Measurements from ENCODE around the gene SMOC1.

SMOC1 gene

GRCh38 chr14:70050136-70050535 lies 170.9 kb downstream of the SMOC1 start:
- DNase-seq, result no peak

- no peak for DNase-seq
Measured at GRCh38 chr14:70052990-70053389, 173.8 kb downstream of the SMOC1 start.

- DNase-seq, result no peak
Measured at GRCh38 chr14:70057519-70058136, 178.4 kb downstream of the SMOC1 start.

DNA sequence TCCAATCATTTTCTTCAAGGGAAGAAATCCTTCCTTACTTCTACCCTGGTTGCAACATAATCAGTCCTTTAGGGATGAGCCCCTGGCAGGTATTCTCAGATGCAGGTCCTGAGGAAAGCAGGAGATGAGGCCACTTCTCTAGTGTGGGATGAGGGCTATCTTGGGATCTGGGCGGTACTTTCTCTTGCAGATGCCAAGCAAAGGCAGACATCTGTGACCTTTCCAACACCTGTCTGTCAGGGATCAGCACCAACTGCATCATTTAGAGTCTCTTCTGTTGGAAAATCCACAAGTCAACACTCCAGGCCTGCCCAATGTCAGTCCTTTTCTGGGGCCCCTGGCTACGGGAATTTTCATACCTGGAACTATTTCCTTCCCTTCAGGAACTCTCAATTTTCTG lies 180.3 kb downstream of the SMOC1 start:
- no peak for DNase-seq

DNA sequence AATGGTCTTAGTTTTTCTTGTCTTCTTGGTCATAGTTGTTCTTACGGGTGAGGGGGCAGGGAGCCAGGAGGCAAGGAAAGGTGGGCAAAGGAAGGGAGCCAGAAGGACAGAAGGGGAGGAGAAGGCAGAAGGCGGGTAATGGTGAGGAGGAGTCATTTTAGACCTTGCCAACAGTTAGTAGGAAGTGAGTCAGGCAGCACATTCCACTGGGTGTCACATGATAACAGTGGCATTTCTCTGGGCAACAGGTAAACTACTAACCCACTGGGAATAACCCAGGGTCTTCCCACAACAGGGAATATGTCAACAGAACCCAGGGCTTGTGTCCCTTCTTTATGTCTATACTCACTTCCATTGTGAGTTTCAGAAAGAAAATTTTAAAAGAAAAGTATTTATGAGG lies 181.9 kb downstream of the SMOC1 start:
- DNase-seq, result no peak

DNA sequence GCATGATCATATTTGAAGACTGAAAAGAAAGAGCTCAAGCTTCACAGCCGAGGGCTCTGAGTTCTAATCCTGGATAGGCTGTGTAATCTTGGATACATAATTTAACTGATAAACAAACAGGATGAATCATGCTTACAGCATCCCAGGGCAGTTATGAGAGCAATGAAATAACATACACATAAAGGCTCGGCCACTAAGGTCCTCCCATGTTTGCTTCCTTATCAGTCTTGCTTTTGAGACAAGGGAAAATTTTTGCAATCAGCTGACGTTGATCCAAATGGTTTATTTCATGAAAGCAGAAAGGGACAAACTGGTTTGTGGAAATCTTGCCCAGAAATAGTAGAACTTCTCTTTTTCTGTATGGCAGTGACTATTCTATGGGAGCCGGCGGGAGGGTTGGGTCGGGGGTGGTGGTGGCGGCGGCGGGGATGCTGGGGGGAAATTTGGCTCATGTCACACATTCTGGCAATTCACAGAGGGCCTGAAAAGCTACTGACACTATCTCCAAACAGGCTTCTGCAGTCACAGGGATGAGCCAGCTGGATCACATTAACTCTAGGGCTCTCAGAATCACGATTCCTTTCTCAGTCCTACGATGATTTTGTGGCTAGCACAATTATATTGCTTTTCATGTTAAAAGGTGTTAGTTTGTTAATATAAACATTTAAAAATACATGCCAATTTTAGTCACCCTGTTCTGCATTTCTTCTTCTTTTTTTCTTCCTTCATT lies 185.1 kb downstream of the SMOC1 start:
- no peak for DNase-seq

DNA sequence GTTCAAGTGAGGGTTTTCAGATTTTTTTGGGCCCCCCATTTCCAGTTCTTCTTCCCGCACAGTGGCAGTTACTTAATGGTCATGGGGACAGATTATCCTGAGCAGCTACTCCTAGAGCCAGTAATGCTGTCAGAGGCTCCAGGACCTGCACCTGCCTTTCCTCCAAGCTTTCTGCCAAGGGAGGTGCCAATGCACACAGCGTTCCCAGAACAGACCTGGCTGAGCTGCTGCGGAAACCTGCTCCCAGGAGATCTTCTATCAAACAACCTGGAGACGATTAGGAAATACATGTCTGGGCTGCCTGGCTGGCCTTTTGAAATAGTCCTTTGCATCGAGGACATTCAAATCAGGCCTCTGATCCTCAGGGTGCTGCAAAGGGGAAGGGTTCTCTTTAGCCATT lies 188.6 kb downstream of the SMOC1 start:
- no peak for DNase-seq

GRCh38 chr14:70069186-70069585 lies 190.0 kb downstream of the SMOC1 start:
- no peak for DNase-seq

GRCh38 chr14:70073924-70074566 lies 194.8 kb downstream of the SMOC1 start:
- DNase-seq, result peak; percentile 10

DNA sequence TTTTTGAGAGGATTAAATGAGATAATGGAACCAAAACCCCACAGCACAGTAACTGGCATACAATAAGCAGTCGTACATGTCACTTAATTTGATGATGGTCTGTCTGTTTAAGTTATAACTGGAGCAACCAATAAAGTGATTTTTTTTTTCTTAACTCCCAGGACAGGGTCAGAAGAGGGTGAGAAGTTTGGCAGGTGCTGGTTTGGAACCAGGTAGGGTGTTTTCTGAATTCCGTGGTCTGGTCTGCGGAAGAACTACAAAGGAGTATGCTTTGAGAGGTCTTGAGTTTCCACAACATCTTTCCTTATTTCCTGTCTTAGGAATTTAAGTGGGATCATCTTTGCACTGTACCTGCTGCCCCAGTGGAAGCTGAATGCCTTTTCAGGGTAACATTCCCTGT lies 197.8 kb downstream of the SMOC1 start:
- DNase-seq, result no peak

DNA sequence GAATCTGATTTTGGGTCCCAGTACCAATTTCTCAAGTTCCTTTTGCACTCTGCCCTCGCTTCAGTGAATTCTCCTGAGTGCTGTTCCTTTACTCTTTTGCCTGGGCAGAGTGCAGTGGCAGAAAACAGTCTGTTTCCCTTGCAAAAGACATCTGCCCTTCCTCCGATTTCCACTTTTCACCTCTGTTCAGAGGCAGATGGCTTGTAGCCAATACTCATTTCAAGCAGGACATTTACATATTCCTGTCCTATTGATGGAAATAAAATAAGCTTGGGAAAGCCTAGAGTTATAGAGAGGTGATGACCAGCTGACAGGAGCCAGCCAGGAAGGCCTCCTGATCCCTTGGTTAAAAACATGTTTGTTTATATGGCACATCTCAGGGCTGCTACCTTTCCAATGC lies 198.5 kb downstream of the SMOC1 start:
- no peak for DNase-seq

DNA sequence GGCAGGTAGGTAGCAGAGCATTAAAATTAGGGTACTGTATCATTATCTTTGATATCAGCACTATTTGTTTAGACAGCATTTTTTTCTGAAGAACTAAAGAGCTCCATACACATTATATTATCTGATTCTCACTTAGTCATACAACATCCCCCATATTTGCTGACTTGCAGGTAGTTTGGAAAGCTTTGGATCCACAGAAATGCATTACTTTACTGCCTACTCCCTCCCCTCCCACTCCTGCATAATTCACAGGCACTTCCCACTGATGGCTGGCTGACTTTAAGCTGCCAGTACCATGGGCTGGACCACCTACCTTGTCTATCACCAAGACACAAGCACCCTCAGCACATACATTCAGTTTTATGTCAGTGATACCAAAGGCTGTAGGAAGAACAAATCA lies 199.1 kb downstream of the SMOC1 start:
- DNase-seq, result no peak

GRCh38 chr14:70080076-70080475 lies 200.9 kb downstream of the SMOC1 start:
- no peak for DNase-seq

All from NCI-H748 treated with DMSO at 0.1 percent for 48 hours (cell line).